Gastroesophageal sphincter (tissue), 3 donors: ENCODE data around the gene SFTPA1.
"Not testable (repeated sequence)": the region's sequence is repeated elsewhere in the genome, so short reads cannot be mapped to it uniquely, and the experiment has no call there.

Source experiments
- CTCF ChIP-seq, 4 experiments: fragments of 200-600 bp in 2 of 4; fragments of 450-650 bp in 2 of 4; sonication (generic) in 1 of 4; IDR thresholded peaks; one replicate each; pipeline ENCODE4 v1.5.1; 2017 to 2019; ENCODE audit warnings: antibody characterized with exemption in 4 of 4, mild to moderate bottlenecking in 2 of 4, moderate library complexity in 2 of 4
- POLR2A ChIP-seq, 2 donors: fragments of 450-650 bp; IDR thresholded peaks; one replicate each; pipeline ENCODE4 v1.6.1; 2017; ENCODE audit warnings: antibody characterized with exemption in 2 of 2, mild to moderate bottlenecking in 2 of 2, moderate library complexity in 1 of 2
- POLR2AphosphoS5 ChIP-seq: sonication (generic); formaldehyde crosslinking; IDR thresholded peaks from one replicate; pipeline ENCODE4 v1.6.1; 2017; ENCODE audit warnings: antibody characterized with exemption

- TF ChIP-seq CTCF (IDR thresholded peaks at IDR 0.05); POLR2AphosphoS5; POLR2A (IDR thresholded peaks at IDR 0.05): not testable (repeated sequence)
Observed at GRCh38 chr10:79599644-79600043, 11.1 kb upstream of the SFTPA1 start.
